HL-60 (cell line): ENCODE data around the gene CCDC117.

Source experiments
- GABPA ChIP-seq: IDR thresholded peaks from 2 replicates; pipeline ENCODE4 v1.6.1; 2012; ENCODE audit warnings: low read depth
- POLR2AphosphoS5 ChIP-seq: IDR thresholded peaks from 2 replicates; pipeline ENCODE4 v1.6.1; 2012; ENCODE audit warnings: low read depth
- TF ChIP-seq, protein P1 (sequence below): IDR thresholded peaks from one replicate; pipeline ENCODE4 v1.5.1; 2011; ENCODE audit warnings: low read length, control low read depth, inconsistent platforms; ENCODE audit not compliant: insufficient read depth
- TF ChIP-seq, protein P2 (sequence below): IDR thresholded peaks from 2 replicates; pipeline ENCODE4 v1.6.1; 2012; ENCODE audit warnings: low read depth; ENCODE audit not compliant: insufficient replicate concordance

DNA sequence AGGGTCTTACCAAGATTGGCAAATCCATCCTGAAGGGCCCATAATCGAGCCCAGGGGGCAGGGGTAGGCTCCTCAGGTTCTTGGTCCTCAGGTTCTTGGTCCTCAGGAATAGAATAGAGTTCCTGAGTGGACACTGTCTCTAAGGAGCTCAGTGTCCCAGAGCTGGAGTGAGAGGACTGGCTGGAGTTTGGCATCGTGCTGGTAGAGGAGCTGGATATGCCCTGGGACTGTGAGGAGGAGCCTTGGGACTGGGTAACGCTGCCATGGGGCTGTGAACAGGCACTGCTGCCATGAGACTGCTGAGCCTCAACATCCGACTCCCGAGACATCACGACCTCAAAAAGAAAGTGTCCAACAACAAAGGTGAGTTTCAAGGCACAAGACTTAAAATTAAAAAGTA lies 38.1 kb upstream of the CCDC117 start:
- TF ChIP-seq GABPA (no peak), POLR2AphosphoS5 (no peak)
- TF ChIP-seq, protein P1, sequence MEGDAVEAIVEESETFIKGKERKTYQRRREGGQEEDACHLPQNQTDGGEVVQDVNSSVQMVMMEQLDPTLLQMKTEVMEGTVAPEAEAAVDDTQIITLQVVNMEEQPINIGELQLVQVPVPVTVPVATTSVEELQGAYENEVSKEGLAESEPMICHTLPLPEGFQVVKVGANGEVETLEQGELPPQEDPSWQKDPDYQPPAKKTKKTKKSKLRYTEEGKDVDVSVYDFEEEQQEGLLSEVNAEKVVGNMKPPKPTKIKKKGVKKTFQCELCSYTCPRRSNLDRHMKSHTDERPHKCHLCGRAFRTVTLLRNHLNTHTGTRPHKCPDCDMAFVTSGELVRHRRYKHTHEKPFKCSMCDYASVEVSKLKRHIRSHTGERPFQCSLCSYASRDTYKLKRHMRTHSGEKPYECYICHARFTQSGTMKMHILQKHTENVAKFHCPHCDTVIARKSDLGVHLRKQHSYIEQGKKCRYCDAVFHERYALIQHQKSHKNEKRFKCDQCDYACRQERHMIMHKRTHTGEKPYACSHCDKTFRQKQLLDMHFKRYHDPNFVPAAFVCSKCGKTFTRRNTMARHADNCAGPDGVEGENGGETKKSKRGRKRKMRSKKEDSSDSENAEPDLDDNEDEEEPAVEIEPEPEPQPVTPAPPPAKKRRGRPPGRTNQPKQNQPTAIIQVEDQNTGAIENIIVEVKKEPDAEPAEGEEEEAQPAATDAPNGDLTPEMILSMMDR, result no peak
- TF ChIP-seq, protein P2, sequence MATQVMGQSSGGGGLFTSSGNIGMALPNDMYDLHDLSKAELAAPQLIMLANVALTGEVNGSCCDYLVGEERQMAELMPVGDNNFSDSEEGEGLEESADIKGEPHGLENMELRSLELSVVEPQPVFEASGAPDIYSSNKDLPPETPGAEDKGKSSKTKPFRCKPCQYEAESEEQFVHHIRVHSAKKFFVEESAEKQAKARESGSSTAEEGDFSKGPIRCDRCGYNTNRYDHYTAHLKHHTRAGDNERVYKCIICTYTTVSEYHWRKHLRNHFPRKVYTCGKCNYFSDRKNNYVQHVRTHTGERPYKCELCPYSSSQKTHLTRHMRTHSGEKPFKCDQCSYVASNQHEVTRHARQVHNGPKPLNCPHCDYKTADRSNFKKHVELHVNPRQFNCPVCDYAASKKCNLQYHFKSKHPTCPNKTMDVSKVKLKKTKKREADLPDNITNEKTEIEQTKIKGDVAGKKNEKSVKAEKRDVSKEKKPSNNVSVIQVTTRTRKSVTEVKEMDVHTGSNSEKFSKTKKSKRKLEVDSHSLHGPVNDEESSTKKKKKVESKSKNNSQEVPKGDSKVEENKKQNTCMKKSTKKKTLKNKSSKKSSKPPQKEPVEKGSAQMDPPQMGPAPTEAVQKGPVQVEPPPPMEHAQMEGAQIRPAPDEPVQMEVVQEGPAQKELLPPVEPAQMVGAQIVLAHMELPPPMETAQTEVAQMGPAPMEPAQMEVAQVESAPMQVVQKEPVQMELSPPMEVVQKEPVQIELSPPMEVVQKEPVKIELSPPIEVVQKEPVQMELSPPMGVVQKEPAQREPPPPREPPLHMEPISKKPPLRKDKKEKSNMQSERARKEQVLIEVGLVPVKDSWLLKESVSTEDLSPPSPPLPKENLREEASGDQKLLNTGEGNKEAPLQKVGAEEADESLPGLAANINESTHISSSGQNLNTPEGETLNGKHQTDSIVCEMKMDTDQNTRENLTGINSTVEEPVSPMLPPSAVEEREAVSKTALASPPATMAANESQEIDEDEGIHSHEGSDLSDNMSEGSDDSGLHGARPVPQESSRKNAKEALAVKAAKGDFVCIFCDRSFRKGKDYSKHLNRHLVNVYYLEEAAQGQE, result no peak
